ES-I3 (cell line): ENCODE data around the gene UXT.
"Not testable (repeated sequence)": the region's sequence is repeated elsewhere in the genome, so short reads cannot be mapped to it uniquely, and the experiment has no call there.

Experiments used
- H3K36me3 ChIP-seq: 2 replicates; pipeline ENCODE4 v1.6.1; 2013; ENCODE audit warnings: mild to moderate bottlenecking, low read length, control low read depth, moderate library complexity; ENCODE audit not compliant: insufficient read depth
- H3K4me1 ChIP-seq: 2 replicates; pipeline ENCODE4 v1.6.1; 2013; ENCODE audit warnings: mild to moderate bottlenecking, control low read depth, low read length; ENCODE audit not compliant: insufficient read depth
- H3K9ac ChIP-seq: 2 replicates; pipeline ENCODE4 v1.6.1; 2013; ENCODE audit warnings: low read depth, mild to moderate bottlenecking, low read length, moderate library complexity
- H3K9me3 ChIP-seq: 2 replicates; pipeline ENCODE4 v1.6.1; 2013; ENCODE audit warnings: mild to moderate bottlenecking, low read length, moderate library complexity; ENCODE audit not compliant: control insufficient read depth, insufficient read depth

UXT gene, protein sequence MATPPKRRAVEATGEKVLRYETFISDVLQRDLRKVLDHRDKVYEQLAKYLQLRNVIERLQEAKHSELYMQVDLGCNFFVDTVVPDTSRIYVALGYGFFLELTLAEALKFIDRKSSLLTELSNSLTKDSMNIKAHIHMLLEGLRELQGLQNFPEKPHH

DNA sequence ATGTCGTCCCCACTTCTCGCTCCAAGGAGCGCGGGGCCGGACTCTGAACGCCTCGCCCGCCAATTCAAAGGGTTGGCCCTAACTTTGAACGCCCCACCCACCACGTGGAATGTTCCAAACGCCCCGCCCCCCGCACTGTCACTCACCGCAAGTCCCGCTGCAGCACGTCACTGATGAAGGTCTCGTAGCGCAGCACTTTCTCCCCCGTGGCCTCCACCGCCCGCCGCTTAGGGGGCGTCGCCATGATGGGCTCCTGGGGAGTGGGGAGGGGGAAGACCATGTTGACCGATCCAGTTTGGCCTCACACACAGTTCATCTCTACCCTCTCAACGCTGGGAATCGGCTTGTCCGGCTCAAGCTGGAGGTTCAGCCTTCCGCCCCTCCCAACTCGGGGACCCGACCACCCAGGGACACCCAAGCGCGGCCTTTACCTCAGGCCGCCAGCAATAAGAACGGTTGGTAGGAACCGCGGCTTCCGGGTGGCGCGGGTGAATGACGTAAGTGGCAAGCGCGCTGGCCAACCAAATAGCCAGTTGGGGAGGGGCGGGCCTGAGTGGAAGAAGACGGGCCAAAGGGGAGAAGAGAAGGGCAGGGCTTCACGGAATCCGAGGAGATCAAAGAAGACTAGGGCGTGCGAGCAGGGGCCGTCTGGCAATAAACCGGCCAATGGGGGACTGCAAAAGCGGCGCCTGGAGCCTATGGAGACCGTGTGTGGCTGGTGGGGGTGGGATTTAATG lies at the start of gene UXT:
Gene UXT (minus strand): TSS at position 497 of the 737 bp plus-strand sequence. CDS start 253 bp downstream, at position 244.
- Histone ChIP-seq H3K36me3 (no peaks in the 10 kb centered on the region; the same call in 1 of the 2 replicates), H3K9me3 (no peaks in the 10 kb centered on the region), H3K9ac (peak within 1 kb of the TSS; percentile 62), H3K4me1 (peaks cover 9% of the 10 kb centered on the region; the same call in 1 of the 2 replicates)

DNA sequence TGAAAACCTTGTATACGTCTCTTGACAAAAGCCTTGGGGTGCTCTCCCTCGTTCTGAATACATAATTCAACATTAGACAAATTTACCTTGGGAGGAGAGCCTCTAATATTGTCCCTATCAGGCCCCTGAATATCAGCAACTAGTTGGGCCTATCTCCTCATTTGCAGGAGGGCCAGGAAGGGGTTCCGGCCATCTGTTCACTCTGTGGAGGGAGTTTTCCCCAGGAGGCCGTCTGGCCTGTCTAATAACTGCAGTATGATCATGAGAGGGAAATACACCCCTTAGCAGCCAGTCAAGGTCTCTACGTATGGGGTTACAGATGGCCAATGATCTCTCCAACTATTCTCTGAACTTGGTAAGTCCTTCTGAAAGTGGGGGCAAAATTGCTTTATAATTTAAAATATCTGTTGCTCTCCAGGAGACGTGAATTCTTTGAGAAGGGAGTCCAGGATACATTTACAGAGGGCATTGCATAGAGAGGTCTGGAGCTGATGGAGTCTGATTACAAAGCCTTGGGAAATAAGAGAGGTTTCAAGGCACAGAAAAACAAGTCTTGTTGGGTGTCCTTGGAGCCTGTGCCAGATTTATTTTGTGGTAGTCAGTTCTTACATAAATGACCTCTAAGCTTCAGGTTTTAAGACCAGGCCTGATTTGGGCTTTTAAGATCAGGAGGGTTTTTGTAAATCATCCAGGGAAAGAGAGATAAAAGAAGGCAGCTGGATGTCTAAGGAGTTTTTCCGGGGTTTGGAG lies 48.2 kb upstream of the UXT start:
- H3K9me3 ChIP-seq = no peaks in the 10 kb centered on the region
- H3K36me3 ChIP-seq = no peaks in the 10 kb centered on the region
- H3K4me1 ChIP-seq = peaks cover 10% of the 10 kb centered on the region; the same call in 1 of the 2 replicates
- no peak overlapping the region for H3K9ac ChIP-seq

DNA sequence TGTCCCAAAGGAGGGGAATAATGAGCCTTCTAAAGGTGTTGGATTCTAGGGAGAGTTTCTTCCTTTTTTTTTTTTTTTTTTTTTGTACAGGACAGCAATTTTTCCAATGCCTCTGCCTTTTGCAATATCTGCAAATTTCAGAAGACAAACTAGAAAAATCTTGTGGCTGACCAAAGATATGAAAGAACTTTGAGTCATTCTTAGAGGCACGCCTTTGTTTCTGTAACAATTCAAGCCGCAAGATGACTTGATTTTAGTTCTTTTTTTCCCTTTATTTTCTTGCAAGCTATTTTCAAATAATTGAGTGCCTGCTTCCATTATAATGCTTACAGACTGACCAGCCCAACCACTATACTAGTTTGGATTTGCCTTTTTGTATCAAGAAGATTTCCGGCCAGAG lies 47.6 kb upstream of the UXT start:
- no peaks in the 10 kb centered on the region for H3K9me3 ChIP-seq

DNA sequence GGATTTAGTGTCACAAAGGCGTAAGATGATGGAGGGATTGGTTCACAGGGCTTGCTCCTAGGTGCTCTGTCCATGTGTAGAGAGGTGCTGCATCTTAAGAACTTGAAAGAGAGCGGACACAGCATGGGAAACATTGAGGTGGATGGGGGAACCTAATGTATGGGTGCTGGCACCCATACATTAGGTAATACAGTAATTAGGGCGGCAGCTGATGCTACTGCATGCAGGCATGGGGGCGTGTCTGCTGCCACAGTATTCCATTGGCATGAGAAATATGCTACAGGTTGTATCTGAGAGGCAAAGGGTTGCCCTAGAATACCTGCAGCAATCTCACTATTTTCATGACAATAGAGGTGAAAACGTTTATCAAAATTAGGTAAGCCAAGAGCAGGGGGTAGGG lies 45.8 kb upstream of the UXT start:
- Histone ChIP-seq H3K4me1 (peaks cover 10% of the 10 kb centered on the region; the same call in 1 of the 2 replicates), H3K9me3 (no peaks in the 10 kb centered on the region), H3K36me3 (no peaks in the 10 kb centered on the region), H3K9ac (no peak overlapping the region)

More for the DNA sequence above, 47.6 kb upstream of the UXT start:
- Histone ChIP-seq H3K4me1 (peaks cover 10% of the 10 kb centered on the region; the same call in 1 of the 2 replicates), H3K36me3 (no peaks in the 10 kb centered on the region), H3K9ac (no peak overlapping the region)

DNA sequence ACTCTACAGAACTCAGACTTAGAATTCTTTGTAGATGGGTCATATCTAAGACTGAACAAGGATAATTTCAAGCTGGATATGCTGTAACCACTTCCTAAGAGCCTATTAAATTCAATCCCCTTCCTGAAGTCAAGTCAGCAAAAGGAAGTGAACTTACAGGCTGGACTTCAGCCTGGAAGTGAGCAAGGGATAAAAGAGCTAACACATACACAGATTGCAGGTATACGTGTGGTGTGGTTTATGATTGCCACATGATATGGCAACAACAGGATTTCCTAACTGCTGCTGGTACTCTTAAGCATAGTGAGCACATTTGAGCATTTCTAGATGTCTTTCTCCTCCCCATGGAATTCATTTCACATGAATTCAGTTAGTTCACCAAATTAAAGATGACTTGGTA lies 38.2 kb upstream of the UXT start:
- H3K9me3 ChIP-seq = 0 out of 2 replicates have a peak, but pooled peaks cover 5% of the 10 kb centered on the region
- no peak overlapping the region for H3K9ac ChIP-seq
- no peaks in the 10 kb centered on the region for H3K4me1 ChIP-seq
- no peaks in the 10 kb centered on the region for H3K36me3 ChIP-seq

DNA sequence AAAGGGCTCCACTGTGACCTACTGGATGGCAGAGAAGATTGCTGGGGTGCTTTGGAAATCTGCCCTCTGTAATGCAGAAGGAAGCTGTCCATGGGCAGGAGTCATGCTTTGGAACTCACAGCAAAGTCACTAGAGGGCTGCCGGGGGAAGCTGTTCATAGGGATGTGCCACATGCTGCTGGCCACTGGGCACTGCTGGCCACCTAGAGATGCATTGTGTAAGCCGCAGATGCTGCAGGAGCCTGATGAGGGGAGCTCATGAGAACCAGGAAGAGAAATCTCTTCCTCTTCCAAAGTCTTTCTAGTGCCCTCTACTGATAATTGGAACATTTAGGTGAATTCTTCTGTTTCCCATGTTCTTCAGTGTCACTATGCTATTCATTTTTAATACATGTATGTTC lies 31.2 kb upstream of the UXT start:
- Histone ChIP-seq H3K9me3 (no peaks in the 10 kb centered on the region), H3K4me1 (no peaks in the 10 kb centered on the region), H3K36me3 (no peaks in the 10 kb centered on the region), H3K9ac (no peak overlapping the region)

DNA sequence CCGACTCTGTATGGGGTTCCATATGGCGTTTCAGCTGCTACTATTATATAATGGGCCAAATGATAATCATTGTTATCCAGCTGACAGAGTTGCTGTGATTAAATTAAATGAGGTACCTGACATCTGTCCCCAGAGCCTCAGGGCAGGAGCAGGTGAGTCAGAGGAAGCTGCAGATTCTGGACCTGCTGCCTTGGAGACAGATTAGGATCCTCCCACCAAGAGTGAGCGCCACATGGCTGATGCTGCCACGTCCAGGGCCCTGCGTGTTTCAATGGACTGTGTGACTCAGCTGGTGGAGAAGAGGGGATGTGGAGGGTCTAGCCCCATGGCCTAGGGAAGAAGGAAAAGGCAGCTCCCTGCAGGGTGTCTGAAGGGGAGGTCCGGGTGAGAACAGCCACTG lies 28.3 kb upstream of the UXT start:
- Histone ChIP-seq H3K9me3 (no peaks in the 10 kb centered on the region), H3K9ac (no peak overlapping the region), H3K36me3 (no peaks in the 10 kb centered on the region), H3K4me1 (no peaks in the 10 kb centered on the region)

DNA sequence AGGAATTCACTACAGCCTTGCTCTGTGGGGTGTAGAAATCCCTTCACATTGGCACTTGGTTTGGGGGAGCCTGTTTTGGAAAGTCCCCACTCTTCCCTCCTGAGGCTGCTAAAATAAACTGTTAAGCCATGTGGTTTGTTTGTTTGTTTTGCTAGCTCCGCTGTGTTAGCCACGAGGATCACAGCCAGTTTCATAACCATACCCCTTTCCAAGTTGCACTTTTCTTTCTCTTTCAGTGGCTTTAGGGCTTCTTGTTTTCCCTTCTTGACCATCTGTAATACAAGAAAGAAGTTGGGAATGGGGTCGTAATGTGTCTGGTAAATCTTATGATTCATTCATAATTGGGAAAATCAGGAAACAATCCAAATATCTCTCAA lies 24.8 kb upstream of the UXT start:
- no peaks in the 10 kb centered on the region for H3K9me3 ChIP-seq
- H3K4me1 ChIP-seq = no peaks in the 10 kb centered on the region
- H3K36me3 ChIP-seq = no peaks in the 10 kb centered on the region
- H3K9ac ChIP-seq = no peak overlapping the region

DNA sequence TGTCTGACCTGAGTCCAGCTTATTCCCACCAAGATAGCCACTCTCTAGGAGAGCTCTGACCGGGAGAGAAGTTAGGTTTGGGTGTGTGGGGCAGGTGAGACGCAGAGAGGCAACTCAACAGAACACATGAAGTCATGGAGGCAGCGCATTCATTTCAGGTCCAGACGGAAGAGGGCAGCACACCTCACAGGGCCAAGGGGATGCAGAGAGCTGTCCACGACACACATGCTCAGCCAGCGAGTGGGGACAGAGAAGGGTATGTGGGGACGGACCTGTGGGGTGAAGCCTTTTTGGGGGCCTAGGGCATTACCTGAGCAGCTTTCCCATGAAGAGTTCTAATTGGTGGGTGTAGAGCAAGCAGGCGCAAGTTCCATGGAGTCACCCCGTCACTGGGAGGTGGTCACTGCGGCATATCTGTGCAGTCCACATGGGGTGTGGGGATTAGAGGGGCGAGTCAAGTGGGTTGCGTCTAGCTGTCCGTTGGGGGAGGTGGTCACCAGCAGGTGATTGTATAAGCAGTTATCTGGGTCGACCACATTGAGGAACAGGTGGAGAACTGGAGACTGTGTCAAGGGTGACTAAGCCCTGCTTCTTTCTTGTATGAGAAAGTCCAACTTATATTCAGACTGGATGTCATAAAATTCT lies 24.3 kb upstream of the UXT start:
- H3K36me3 ChIP-seq = no peaks in the 10 kb centered on the region
- no peaks in the 10 kb centered on the region for H3K9me3 ChIP-seq
- H3K9ac ChIP-seq = no peak overlapping the region
- no peaks in the 10 kb centered on the region for H3K4me1 ChIP-seq

DNA sequence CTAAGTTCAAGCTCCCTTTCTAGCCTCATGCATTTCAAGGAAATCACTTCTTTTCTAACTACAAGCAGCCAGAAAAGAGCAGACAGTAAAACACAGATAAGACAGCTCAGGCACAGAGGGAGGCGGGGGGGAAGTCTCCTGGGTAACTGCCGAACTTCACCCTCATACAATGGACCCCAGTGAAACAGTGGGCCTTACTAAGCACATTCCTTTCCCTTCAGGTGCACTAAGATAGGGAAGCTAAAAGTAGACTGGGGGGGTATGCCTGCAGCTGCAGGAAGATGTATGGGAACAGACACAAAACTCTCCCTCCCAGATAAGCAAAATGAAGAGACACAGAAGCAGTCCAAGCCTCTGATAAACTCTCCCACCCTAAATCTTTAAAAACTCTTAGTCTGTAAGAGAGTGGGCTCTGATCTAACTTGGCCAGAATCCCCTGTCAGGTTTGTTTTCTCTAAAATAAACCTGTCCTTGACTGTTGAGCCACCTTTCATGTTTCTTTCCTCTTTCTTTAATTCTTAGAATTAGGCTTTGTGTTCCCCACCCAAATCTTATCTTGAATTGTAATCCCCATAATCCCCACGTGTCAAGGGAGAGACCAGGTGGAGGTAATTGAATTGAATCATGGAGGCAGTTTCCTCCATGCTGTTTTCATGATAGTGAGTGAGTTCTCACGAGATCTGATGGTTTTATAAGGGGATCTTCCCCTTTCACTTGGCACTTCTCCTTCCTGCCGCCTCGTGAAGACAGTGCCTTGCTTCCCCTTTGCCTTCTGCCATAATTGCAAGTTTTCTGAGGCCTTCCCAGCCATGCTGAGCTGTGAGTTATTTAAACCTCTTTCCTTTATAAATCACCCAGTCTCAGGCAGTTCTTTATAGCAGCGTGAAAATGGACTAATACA lies 17.2 kb upstream of the UXT start:
- H3K9me3 ChIP-seq, H3K4me1 ChIP-seq, H3K36me3 ChIP-seq, H3K9ac ChIP-seq: not testable (repeated sequence)

DNA sequence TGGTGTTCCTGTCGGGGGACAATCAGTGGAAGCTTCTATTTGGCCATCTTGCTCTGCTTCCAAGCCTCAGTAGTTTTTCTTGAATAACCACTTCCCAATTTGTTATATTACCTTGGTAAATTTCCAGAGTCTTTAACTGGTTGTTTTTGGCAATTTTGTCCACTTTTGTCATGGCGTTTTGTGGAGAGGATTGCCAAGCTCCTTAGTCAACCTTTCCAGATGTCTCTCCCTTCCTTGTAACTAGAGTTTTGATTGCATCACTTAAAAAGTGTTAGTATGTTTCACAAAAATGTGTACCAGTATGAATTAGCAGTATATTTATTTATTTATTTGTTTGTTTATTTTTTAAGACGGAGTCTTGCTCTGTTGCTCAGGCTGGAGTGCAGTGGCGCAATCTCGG lies 15.8 kb upstream of the UXT start:
- Histone ChIP-seq H3K36me3 (no peaks in the 10 kb centered on the region), H3K9me3 (peaks cover 3% of the 10 kb centered on the region; the same call in 1 of the 2 replicates), H3K9ac (no peak overlapping the region), H3K4me1 (no peaks in the 10 kb centered on the region)

DNA sequence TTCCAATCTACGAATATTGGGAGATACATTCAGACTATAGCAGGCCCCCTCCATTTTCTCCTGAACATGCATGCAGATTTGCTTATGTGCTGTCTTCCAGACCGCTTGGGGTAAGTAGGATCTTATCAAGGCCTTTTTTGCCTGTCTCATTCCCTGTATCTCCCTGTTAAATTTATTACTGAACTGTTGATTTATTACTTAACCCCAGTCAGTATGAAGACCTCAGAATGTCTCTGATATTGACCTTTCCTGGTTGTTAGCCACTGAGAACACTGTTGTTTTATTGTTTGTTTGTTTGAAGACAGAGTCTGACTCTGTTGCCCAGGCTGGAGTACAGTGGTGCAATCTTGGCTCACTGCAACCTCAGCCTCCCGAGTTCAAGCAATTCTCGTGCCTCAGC lies 6.8 kb upstream of the UXT start:
- not testable (repeated sequence) for H3K9me3 ChIP-seq, H3K36me3 ChIP-seq, H3K4me1 ChIP-seq, H3K9ac ChIP-seq

DNA sequence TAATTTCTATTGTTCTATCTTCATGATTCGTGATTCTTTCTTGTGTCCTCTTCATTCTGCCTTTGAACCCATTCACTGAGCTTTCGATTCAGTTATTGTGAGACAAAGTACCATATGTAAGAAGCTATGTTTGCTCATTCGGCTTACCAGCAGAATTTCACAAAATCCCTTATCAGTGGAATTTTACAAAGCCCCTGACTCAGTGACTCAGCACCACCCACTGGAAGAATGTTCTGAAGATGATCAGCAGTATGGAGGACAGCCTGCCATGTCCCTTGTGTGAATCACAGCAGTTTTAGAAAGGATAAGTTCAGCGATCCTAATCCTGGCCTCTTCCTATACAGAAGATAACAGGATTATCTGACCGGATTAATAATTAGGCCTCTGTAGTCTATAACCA lies 5.8 kb upstream of the UXT start:
- no peaks in the 10 kb centered on the region; the same call in 1 of the 2 replicates for H3K9me3 ChIP-seq
- H3K4me1 ChIP-seq = peaks cover 9% of the 10 kb centered on the region; the same call in 1 of the 2 replicates
- H3K36me3 ChIP-seq = no peaks in the 10 kb centered on the region
- H3K9ac ChIP-seq = no peak overlapping the region
